IPS DF 6.9 (cell line): ENCODE measurements around the gene ZNRF3.
A peak's percentile ranks its signal among the peaks of the same experiment; 100 is the strongest.

Source experiments
- DNase-seq: peaks from one replicate; pipeline ENCODE4 v3.0.0-alpha.2; 2013; ENCODE audit warnings: low read depth, low spot score
- H3K27ac ChIP-seq: one replicate; pipeline ENCODE4 v1.5.1; 2013; ENCODE audit warnings: low read length, control low read depth
- H3K27me3 ChIP-seq: 2 replicates; pipeline ENCODE4 v1.6.1; 2013; ENCODE audit warnings: mild to moderate bottlenecking, low read length; ENCODE audit not compliant: control insufficient read depth, insufficient read depth
- H3K36me3 ChIP-seq: 2 replicates; pipeline ENCODE4 v1.6.1; 2013; ENCODE audit warnings: low read length; ENCODE audit not compliant: control insufficient read depth, insufficient read depth
- H3K4me1 ChIP-seq: 2 replicates; pipeline ENCODE4 v1.6.1; 2013; ENCODE audit warnings: low read length; ENCODE audit not compliant: control insufficient read depth, insufficient read depth
- H3K4me3 ChIP-seq: 2 replicates; pipeline ENCODE4 v1.5.1; 2013; ENCODE audit warnings: mild to moderate bottlenecking, low read length
- H3K9me3 ChIP-seq: 2 replicates; pipeline ENCODE4 v1.6.1; 2013; ENCODE audit warnings: low read length, inconsistent platforms; ENCODE audit not compliant: control insufficient read depth, insufficient read depth
- WGBS: extraction: QIAGEN DNeasy Blood & Tissue Kit; methylation state at CpG from one replicate; pipeline ENCODE4 v1.1.7; 2013; ENCODE audit warnings: mixed read lengths, missing lambda C conversion rate; ENCODE audit not compliant: insufficient read length, insufficient coverage; 5-methylcytosine and 5-hydroxymethylcytosine counted together

The ZNRF3 gene

GRCh38 chr22:28983788-28984441, 100.5 kb downstream of the ZNRF3 start:
- no CpG with 5 or more reads among the region's 4 CpGs for WGBS
- no peak for DNase-seq
- Histone ChIP-seq H3K27me3 (no peaks in the 10 kb centered on the region; the same call in 1 of the 2 replicates), H3K27ac (no peak overlapping the region), H3K4me3 (no peak overlapping the region), H3K9me3 (no peaks in the 10 kb centered on the region), H3K4me1 (peaks cover 4% of the 10 kb centered on the region), H3K36me3 (no peaks in the 10 kb centered on the region)

GRCh38 chr22:28984482-28985158, 101.2 kb downstream of the ZNRF3 start:
- Histone ChIP-seq H3K9me3 (no peaks in the 10 kb centered on the region), H3K4me1 (peaks cover 7% of the 10 kb centered on the region), H3K36me3 (no peaks in the 10 kb centered on the region), H3K27me3 (no peaks in the 10 kb centered on the region; the same call in 1 of the 2 replicates), H3K27ac (no peak overlapping the region), H3K4me3 (no peak overlapping the region)
- WGBS: no CpG with 5 or more reads among the region's 6 CpGs
- DNase-seq: no peak

DNA sequence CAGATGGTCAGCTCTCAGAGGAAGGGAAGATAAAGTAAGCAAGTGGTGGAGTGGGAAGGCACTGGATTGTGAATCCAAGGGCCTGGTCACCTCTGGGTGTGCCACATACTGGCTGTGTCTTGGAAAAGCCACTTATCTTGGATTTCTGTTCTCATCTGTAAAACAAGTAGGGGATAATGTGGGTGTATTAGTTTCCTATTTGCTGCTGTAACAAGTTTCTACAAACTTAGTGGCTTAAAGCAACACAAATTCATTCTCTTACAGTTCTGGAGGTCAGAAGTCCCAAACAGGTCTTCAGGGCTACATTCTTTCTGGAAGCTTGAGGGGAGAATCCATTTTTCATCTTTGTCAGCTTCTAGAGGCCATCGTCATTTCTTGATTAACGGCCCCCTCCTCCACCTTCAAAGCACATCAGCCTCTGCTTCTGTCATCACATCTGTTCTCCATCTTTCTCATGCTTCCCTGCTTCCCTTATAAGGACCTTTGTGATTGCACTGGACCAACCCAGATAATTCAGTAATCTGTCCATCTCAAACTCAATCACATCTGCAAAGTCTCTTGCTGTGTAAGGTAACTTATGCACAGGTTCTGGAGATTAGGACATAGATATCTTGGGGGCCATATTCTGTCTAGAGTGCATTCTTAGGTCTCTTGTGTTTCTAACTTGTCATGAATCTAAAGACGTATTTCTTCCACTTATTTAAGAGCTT, 102.4 kb downstream of the ZNRF3 start:
- Histone ChIP-seq H3K36me3 (no peaks in the 10 kb centered on the region), H3K4me1 (peaks cover 9% of the 10 kb centered on the region), H3K27me3 (no peaks in the 10 kb centered on the region; the same call in 1 of the 2 replicates), H3K4me3 (no peak overlapping the region), H3K27ac (no peak overlapping the region), H3K9me3 (no peaks in the 10 kb centered on the region)
- no CpG with 5 or more reads among the region's 3 CpGs for WGBS
- no peak for DNase-seq

DNA sequence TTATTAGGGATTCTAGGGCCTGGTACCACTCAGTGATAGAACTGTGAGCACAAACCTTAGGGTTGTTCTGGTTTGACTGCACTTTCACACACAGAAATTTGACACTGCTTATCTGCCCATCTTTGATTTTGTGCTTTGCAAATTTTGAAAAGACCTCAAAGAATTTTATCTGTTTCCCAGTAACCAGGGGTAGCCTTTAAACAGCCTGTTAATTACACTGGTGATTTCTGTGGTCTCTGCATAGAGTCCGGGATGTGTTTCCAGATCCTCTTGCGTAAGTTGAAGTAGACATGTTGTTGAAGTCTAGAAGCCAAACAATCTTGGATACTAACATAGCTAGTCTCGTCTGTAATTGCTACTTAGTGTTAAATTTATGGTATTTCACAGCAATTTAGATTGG, 103.0 kb downstream of the ZNRF3 start:
- WGBS: no CpG with 5 or more reads among the region's 3 CpGs
- no peaks in the 10 kb centered on the region for H3K9me3 ChIP-seq
- no peaks in the 10 kb centered on the region; the same call in 1 of the 2 replicates for H3K27me3 ChIP-seq
- H3K36me3 ChIP-seq: no peaks in the 10 kb centered on the region
- no peak overlapping the region for H3K27ac ChIP-seq
- DNase-seq: no peak
- no peak overlapping the region for H3K4me3 ChIP-seq
- H3K4me1 ChIP-seq: peaks cover 9% of the 10 kb centered on the region

- Histone ChIP-seq H3K9me3 (no peaks in the 10 kb centered on the region), H3K36me3 (no peaks in the 10 kb centered on the region), H3K27me3 (no peaks in the 10 kb centered on the region; the same call in 1 of the 2 replicates), H3K27ac (peak overlapping the region; percentile 35), H3K4me3 (no peak overlapping the region), H3K4me1 (peaks cover 6% of the 10 kb centered on the region)
- no CpG with 5 or more reads among the region's 4 CpGs for WGBS
- DNase-seq: no peak
Measured at GRCh38 chr22:28988457-28988856, 105.1 kb downstream of the ZNRF3 start.

GRCh38 chr22:28989035-28989464, 105.7 kb downstream of the ZNRF3 start:
- no peaks in the 10 kb centered on the region; the same call in 1 of the 2 replicates for H3K27me3 ChIP-seq
- H3K4me1 ChIP-seq: peaks cover 6% of the 10 kb centered on the region
- peak overlapping the region; percentile 98 for H3K27ac ChIP-seq
- no peaks in the 10 kb centered on the region for H3K9me3 ChIP-seq
- DNase-seq: peak; percentile 41
- H3K4me3 ChIP-seq: no peak overlapping the region
- no peaks in the 10 kb centered on the region for H3K36me3 ChIP-seq
- no CpG with 5 or more reads among the region's 5 CpGs for WGBS

- Histone ChIP-seq H3K36me3 (no peaks in the 10 kb centered on the region), H3K27ac (peak overlapping the region; percentile 98)
Measured at GRCh38 chr22:28989484-28989883, 106.1 kb downstream of the ZNRF3 start.

GRCh38 chr22:28989912-28990311, 106.5 kb downstream of the ZNRF3 start:
- H3K4me1 ChIP-seq: peaks cover 6% of the 10 kb centered on the region
- WGBS: no CpG with 5 or more reads among the region's 4 CpGs
- no peaks in the 10 kb centered on the region for H3K9me3 ChIP-seq
- no peaks in the 10 kb centered on the region for H3K36me3 ChIP-seq
- peak overlapping the region; percentile 98 for H3K27ac ChIP-seq
- no peaks in the 10 kb centered on the region; the same call in 1 of the 2 replicates for H3K27me3 ChIP-seq
- no peak for DNase-seq
- H3K4me3 ChIP-seq: no peak overlapping the region

More at GRCh38 chr22:28989484-28989883, 106.1 kb downstream of the ZNRF3 start:
- Histone ChIP-seq H3K9me3 (no peaks in the 10 kb centered on the region), H3K4me3 (no peak overlapping the region), H3K4me1 (peaks cover 6% of the 10 kb centered on the region), H3K27me3 (no peaks in the 10 kb centered on the region; the same call in 1 of the 2 replicates)
- DNase-seq: no peak
- WGBS: no CpG with 5 or more reads among the region's 7 CpGs

DNA sequence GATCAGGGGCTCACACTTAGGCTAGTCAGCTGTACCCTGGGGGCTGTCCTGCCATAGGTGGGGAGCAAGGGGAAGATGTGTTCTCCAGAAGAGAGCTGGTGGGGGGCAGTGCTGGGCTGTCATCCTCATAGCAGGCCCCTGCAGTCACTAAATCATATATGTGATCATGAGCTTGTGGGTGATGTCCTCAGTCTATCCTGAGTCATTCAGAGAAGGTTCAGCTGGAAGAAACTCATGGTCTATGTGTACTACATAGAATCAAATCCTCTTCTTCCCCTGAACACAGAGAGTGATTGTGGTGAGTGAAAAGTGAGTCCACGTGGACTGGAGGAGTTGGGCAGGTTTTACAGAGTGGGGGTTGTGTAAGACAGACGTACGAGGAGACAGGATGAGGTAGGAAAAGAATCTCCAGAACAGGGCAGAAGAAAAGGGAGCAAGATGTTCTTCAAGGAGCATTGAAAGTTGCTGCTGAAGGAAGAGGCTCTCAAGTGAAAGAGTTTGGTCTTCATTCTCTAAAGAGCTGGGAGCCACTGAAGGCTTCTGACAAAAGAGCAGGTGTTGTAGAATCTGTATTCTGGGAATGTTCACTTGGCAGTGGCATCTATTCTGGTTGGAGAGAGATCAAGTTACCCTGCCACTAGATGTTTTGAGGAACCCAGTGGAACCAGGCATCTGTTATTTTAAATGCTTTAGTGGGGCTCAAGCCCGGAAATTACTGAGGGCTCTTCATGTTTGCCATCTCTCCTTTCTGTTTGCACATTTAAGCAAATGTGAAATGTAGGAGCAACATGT, 109.4 kb downstream of the ZNRF3 start:
- Histone ChIP-seq H3K27me3 (no peaks in the 10 kb centered on the region), H3K27ac (no peak overlapping the region), H3K4me1 (peaks cover 7% of the 10 kb centered on the region), H3K4me3 (no peak overlapping the region), H3K36me3 (no peaks in the 10 kb centered on the region), H3K9me3 (no peaks in the 10 kb centered on the region)
- WGBS: no CpG with 5 or more reads among the region's 4 CpGs
- DNase-seq: no peak

- Histone ChIP-seq H3K4me1 (peaks cover 6% of the 10 kb centered on the region), H3K9me3 (no peaks in the 10 kb centered on the region), H3K27ac (no peak overlapping the region), H3K36me3 (no peaks in the 10 kb centered on the region), H3K27me3 (no peaks in the 10 kb centered on the region), H3K4me3 (no peak overlapping the region)
- WGBS: no CpG with 5 or more reads among the region's 4 CpGs
- no peak for DNase-seq
Measured at GRCh38 chr22:28994522-28994921, 111.2 kb downstream of the ZNRF3 start.
